Prostate gland (tissue), 2 donors: ENCODE measurements around the gene CNTNAP2. TPM values are rescaled to one million over a fixed set of nuclear protein-coding genes. Genes with fewer than 3 reads are reported as not detected.
"Not testable (repeated sequence)": the region's sequence is repeated elsewhere in the genome, so short reads cannot be mapped to it uniquely, and the experiment has no call there.

Experiments
- DNase-seq: peaks from one replicate; pipeline ENCODE4 v3.0.0-alpha.2; 2019; ENCODE audit warnings: low spot score
- H3K27ac ChIP-seq, 2 donors: fragments of 200-600 bp; sonication (generic); 2 replicates each; pipeline ENCODE4 v1.5.1; 2017 to 2019
- H3K27me3 ChIP-seq: fragments of 200-600 bp; sonication (generic); replicated peaks from 2 replicates; pipeline ENCODE4 v1.5.1; 2019; ENCODE audit not compliant: insufficient read depth
- H3K36me3 ChIP-seq, 2 donors: fragments of 200-600 bp; sonication (generic); 1 replicate in 1 of 2; 2 replicates in 1 of 2; pipeline versions ENCODE4 v1.5.1 to v1.8.1; 2017 to 2019
- H3K4me1 ChIP-seq: fragments of 200-600 bp; sonication (generic); replicated peaks from 2 replicates; pipeline ENCODE4 v1.5.1; 2019
- H3K4me3 ChIP-seq, 2 donors: fragments of 200-600 bp; sonication (generic); 2 replicates each; pipeline ENCODE4 v1.5.1; 2017 to 2019
- H3K9me3 ChIP-seq: fragments of 200-600 bp; sonication (generic); 2 replicates; pipeline ENCODE4 v1.5.1; 2017
- POLR2A ChIP-seq: fragments of 450-650 bp; IDR thresholded peaks from one replicate; pipeline ENCODE4 v1.6.1; 2016; ENCODE audit warnings: antibody characterized with exemption, mild to moderate bottlenecking
- POLR2AphosphoS5 ChIP-seq: sonication (generic); formaldehyde crosslinking; IDR thresholded peaks from one replicate; pipeline ENCODE4 v1.6.1; 2017; ENCODE audit warnings: antibody characterized with exemption
- WGBS: methylation state at CpG from one replicate; pipeline ENCODE4 v1.1.5; 2018; 5-methylcytosine and 5-hydroxymethylcytosine counted together
- intact Hi-C: fragments of 100-400 bp; cut with DNase I; formaldehyde crosslinking; loops from one replicate; pipeline ENCODE4 v1.14.2; 2022
- total RNA-seq, 2 donors: library from RNA; depleted of rRNA; stranded (reverse); fragments of >200 nt; gene quantifications; one replicate each; pipeline ENCODE4 v1.1.0, GENCODE V29; 2016
- TF ChIP-seq, protein P1 (sequence below), 4 experiments: fragments of 200-600 bp in 2 of 4; fragments of 450-650 bp in 2 of 4; sonication (generic) in 2 of 4; IDR thresholded peaks; 1 replicate in 3 of 4; 2 replicates in 1 of 4; pipeline ENCODE4 v1.5.1; 2016 to 2019; ENCODE audit warnings: antibody characterized with exemption in 4 of 4, mild to moderate bottlenecking in 2 of 4, moderate library complexity in 2 of 4

The CNTNAP2 gene
- total RNA-seq, 2 donors from 2014 or later: 10.6 to 43.7 TPM

DNA sequence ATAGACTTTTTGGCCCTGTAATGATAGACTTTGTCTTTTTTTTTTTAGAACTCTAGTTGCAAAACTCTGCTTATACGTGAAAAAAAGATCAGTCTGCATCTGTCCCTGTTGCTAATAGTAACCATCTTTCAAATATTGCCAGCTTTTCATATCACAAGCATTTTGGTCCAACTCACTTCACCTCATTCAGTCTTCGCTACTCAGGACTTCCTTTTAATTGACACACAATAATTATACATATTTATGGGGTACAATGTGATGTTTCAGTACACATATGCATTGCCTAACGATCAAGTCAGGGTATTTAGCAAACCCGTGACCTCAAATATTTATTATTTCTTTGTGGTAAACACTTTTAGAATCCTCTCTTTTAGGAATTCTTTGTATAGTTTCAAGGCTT, 1606.9 kb downstream of the CNTNAP2 start:
- Histone ChIP-seq H3K4me1 (no peaks in the 10 kb centered on the region), H3K27me3 (no peaks in the 10 kb centered on the region), H3K4me3 (no peak overlapping the region), H3K27ac (no peak overlapping the region), H3K36me3 (no peaks in the 10 kb centered on the region), H3K9me3 (no peaks in the 10 kb centered on the region)
- DNase-seq: no peak
- intact Hi-C loops: no loop called here
- WGBS: 81% methylated on average over 4 of the region's 4 CpGs
- no peak for TF ChIP-seq POLR2A
- TF ChIP-seq, protein P1, sequence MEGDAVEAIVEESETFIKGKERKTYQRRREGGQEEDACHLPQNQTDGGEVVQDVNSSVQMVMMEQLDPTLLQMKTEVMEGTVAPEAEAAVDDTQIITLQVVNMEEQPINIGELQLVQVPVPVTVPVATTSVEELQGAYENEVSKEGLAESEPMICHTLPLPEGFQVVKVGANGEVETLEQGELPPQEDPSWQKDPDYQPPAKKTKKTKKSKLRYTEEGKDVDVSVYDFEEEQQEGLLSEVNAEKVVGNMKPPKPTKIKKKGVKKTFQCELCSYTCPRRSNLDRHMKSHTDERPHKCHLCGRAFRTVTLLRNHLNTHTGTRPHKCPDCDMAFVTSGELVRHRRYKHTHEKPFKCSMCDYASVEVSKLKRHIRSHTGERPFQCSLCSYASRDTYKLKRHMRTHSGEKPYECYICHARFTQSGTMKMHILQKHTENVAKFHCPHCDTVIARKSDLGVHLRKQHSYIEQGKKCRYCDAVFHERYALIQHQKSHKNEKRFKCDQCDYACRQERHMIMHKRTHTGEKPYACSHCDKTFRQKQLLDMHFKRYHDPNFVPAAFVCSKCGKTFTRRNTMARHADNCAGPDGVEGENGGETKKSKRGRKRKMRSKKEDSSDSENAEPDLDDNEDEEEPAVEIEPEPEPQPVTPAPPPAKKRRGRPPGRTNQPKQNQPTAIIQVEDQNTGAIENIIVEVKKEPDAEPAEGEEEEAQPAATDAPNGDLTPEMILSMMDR (IDR thresholded peaks at IDR 0.05): no peak

DNA sequence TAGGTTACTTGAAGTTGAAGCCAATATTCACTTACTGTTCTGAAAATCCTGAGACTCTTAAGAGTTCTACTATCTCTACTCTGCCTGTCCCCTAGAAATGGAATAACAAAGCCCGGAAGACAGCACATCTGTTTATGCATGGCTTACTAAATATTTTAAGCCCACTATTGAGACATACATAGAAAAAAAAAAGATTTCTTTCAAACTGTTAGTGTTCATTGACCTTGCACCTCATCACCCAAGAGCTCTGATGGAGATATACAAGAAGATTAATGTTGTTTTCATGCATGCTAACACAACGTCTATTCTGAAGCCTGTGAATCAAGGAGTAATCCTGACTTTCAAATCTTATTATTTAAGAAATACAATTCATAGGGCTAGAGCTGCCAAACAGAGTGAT, 1614.7 kb downstream of the CNTNAP2 start:
- WGBS: 82% methylated on average over 2 of the region's 2 CpGs
- no peak for DNase-seq

DNA sequence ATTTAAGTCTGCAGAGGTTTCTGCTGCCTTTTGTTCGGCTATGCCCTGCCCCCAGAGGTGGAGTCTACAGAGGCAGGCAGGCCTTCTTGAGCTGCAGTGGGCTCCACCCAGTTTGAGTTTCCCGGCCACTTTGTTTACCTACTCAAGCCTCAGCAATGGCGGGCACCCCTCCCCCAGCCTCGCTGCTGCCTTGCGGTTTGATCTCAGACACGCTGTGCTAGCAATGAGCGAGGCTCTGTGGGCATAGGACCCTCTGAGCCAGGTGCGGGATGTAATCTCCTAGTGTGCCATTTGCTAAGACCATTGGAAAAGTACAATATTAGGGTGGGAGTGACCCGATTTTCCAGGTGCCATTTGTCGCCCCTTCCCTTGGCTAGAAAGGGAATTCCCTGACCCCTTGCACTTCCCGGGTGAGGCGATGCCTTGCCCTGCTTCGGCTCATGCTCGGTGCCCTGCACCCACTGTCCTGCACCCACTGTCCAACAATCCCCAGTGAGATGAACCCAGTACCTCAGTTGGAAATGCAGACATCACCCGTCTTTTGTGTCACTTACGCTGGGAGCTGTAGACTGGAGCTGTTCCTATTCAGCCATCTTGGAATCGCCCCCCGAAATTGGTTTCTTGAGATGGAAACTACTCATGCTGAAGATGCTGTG, 1621.1 kb downstream of the CNTNAP2 start:
- WGBS: 94% methylated on average over 18 of the region's 18 CpGs
- H3K4me1 ChIP-seq, H3K27me3 ChIP-seq, intact Hi-C loops, H3K27ac ChIP-seq, H3K4me3 ChIP-seq, DNase-seq, H3K36me3 ChIP-seq, H3K9me3 ChIP-seq: not testable (repeated sequence)

More for the DNA sequence above, 1614.7 kb downstream of the CNTNAP2 start:
- Histone ChIP-seq H3K27ac (no peak overlapping the region), H3K27me3 (no peaks in the 10 kb centered on the region), H3K9me3 (no peaks in the 10 kb centered on the region), H3K4me3 (no peak overlapping the region), H3K36me3 (no peaks in the 10 kb centered on the region), H3K4me1 (no peaks in the 10 kb centered on the region)
- intact Hi-C loops: no loop called here
- TF ChIP-seq, protein P1 (IDR thresholded peaks at IDR 0.05): no peak
- TF ChIP-seq POLR2AphosphoS5: no peak
- TF ChIP-seq POLR2A: no peak

DNA sequence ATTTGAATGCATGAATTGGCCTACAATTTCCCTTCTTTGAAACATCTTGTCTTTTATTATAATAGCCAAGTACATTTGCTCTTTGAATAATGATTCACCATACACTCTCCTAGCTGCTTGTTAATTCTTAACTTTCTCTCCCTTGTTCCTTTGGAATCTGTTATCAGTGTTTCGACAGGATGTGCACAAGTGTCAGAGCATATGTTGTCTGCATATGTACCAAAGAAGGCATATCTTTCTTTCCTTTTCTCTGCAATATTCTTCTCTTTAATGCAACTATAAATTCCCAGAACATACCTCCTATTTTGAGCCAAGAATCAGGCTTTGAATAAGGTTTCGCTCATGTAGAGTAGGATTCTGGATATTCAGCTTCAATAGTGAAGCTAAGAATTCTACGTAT, 1625.7 kb downstream of the CNTNAP2 start:
- 93% methylated on average over 3 of the region's 3 CpGs for WGBS
- Histone ChIP-seq H3K4me1 (no peaks in the 10 kb centered on the region), H3K9me3 (no peaks in the 10 kb centered on the region), H3K36me3 (no peaks in the 10 kb centered on the region), H3K27me3 (no peaks in the 10 kb centered on the region), H3K27ac (no peak overlapping the region), H3K4me3 (no peak overlapping the region)
- intact Hi-C loops: no loop called here
- no peak for DNase-seq
- TF ChIP-seq, protein P1 (IDR thresholded peaks at IDR 0.05): no peak
- TF ChIP-seq POLR2AphosphoS5 (no peak), POLR2A (no peak)

DNA sequence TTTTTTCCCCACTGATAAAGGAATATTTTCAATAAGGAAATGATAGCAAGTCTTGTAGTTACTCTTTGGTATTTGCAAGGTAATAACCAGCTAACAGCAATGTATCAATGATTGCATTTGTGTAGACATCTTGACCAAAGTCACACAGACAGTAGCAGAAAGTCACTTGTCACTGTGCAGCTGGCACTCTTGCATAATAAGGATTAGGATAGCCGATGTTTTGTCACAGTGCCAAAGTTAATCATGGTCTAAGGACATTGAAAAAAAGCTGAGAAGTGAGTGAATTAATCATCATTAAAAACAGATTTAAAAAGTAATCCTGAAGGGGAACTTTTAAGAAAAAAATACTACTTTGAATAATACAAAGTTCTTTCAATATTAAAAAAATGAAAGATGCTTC, 1639.7 kb downstream of the CNTNAP2 start:
- no peak for DNase-seq
- WGBS: 10% methylated on average over 1 of the region's 1 CpG
- Histone ChIP-seq H3K27me3 (no peaks in the 10 kb centered on the region), H3K4me1 (no peaks in the 10 kb centered on the region), H3K9me3 (no peaks in the 10 kb centered on the region), H3K4me3 (no peak overlapping the region), H3K27ac (no peak overlapping the region), H3K36me3 (no peaks in the 10 kb centered on the region)
- intact Hi-C loops: no loop called here
- TF ChIP-seq, protein P1 (IDR thresholded peaks at IDR 0.05): no peak
- no peak for TF ChIP-seq POLR2A
- TF ChIP-seq POLR2AphosphoS5: no peak
